ENCODE data around the gene MDC1.

The MDC1 gene

GRCh38 chr6:30691208-30691847 is 25.8 kb downstream of the MDC1 start:
- no peak for DNase-seq

GRCh38 chr6:30690403-30691207 is 26.5 kb downstream of the MDC1 start, which contains the start of gene NRM:
Gene NRM, minus strand, starts transcription at chr6:30690984. Its CDS starts 10 bp downstream, at chr6:30690974.
- peak; percentile 16 for DNase-seq

- DNase-seq: no peak
Observed at GRCh38 chr6:30689985-30690384, 27.1 kb downstream of the MDC1 start.

- DNase-seq: no peak
Observed at GRCh38 chr6:30689022-30689865, 27.8 kb downstream of the MDC1 start.

- DNase-seq: no peak
Observed at GRCh38 chr6:30688569-30688968, 28.5 kb downstream of the MDC1 start.

- DNase-seq: no peak
Observed at GRCh38 chr6:30687659-30688431, 29.2 kb downstream of the MDC1 start.

GRCh38 chr6:30686908-30687658 is 30.0 kb downstream of the MDC1 start:
- DNase-seq: peak; percentile 2

GRCh38 chr6:30686009-30686907 is 30.8 kb downstream of the MDC1 start, which contains the start of gene PPP1R18:
Gene PPP1R18, minus strand, starts transcription at chr6:30686645. Its CDS starts 627 bp downstream, at chr6:30686018.
- no peak for DNase-seq

- DNase-seq: no peak
Observed at GRCh38 chr6:30685157-30686008, 31.7 kb downstream of the MDC1 start.

- DNase-seq: no peak
Observed at GRCh38 chr6:30684386-30685156, 32.5 kb downstream of the MDC1 start.

- no peak for DNase-seq
Observed at GRCh38 chr6:30683980-30684338, 33.1 kb downstream of the MDC1 start.

GRCh38 chr6:30683183-30683979 is 33.7 kb downstream of the MDC1 start:
- DNase-seq: no peak

- no peak for DNase-seq
Observed at GRCh38 chr6:30682143-30683117, 34.7 kb downstream of the MDC1 start.

- DNase-seq: no peak
Observed at GRCh38 chr6:30681766-30682142, 35.3 kb downstream of the MDC1 start.

- DNase-seq: no peak
Observed at GRCh38 chr6:30679765-30680535, 37.1 kb downstream of the MDC1 start.

All from NCI-H2081 treated with DMSO at 0.1 percent for 48 hours (cell line).